Prostate gland (tissue), 2 donors: ENCODE results near the gene RIT2.

Source experiments
- CTCF ChIP-seq, 4 experiments: fragments of 200-600 bp in 2 of 4; fragments of 450-650 bp in 2 of 4; sonication (generic) in 2 of 4; IDR thresholded peaks; 1 replicate in 3 of 4; 2 replicates in 1 of 4; pipeline ENCODE4 v1.5.1; 2016 to 2019; ENCODE audit warnings: antibody characterized with exemption in 4 of 4, mild to moderate bottlenecking in 2 of 4, moderate library complexity in 2 of 4
- POLR2A ChIP-seq: fragments of 450-650 bp; IDR thresholded peaks from one replicate; pipeline ENCODE4 v1.6.1; 2016; ENCODE audit warnings: antibody characterized with exemption, mild to moderate bottlenecking

GRCh38 chr18:42780171-42780570 is 335.3 kb downstream of the RIT2 start:
- TF ChIP-seq POLR2A (no peak), CTCF (IDR thresholded peaks at IDR 0.05) (no peak)
